ENCODE results near the gene TMEM108. TPM values are rescaled to one million over a fixed set of nuclear protein-coding genes. Genes with fewer than 3 reads are reported as not detected.

Gene TMEM108
- total RNA-seq, 1 donor from 2014 or later: 6.1 TPM

- H3K9me3 Mint-ChIP-seq (ENCODE audit: low read depth): peaks cover 5% of the 10 kb centered on the region
- no peak overlapping the region for H3K4me3 Mint-ChIP-seq (ENCODE audit: low read depth)
- DNase-seq (ENCODE audit: low spot score, unreplicated experiment): no peak
- H3K27me3 Mint-ChIP-seq: no peaks in the 10 kb centered on the region
- TF ChIP-seq CTCF (IDR thresholded peaks at IDR 0.05; ENCODE audit: unreplicated experiment): no peak
- no peak overlapping the region for H3K27ac Mint-ChIP-seq
- H3K36me3 Mint-ChIP-seq (ENCODE audit: insufficient read depth): peaks cover 1% of the 10 kb centered on the region
- H3K4me1 Mint-ChIP-seq (ENCODE audit: low read depth): peaks cover 12% of the 10 kb centered on the region
Observed at GRCh38 chr3:133093366-133093765, 55.2 kb downstream of the TMEM108 start.

- Mint-ChIP-seq H3K9me3 (ENCODE audit: low read depth) (peaks cover 12% of the 10 kb centered on the region), H3K4me1 (ENCODE audit: low read depth) (peaks cover 9% of the 10 kb centered on the region), H3K27ac (no peak overlapping the region), H3K36me3 (ENCODE audit: insufficient read depth) (peaks cover 1% of the 10 kb centered on the region), H3K27me3 (no peaks in the 10 kb centered on the region), H3K4me3 (ENCODE audit: low read depth) (no peak overlapping the region)
- DNase-seq (ENCODE audit: low spot score, unreplicated experiment): no peak
- no peak for TF ChIP-seq CTCF (IDR thresholded peaks at IDR 0.05; ENCODE audit: unreplicated experiment)
Observed at GRCh38 chr3:133096900-133097613, 58.9 kb downstream of the TMEM108 start.

GRCh38 chr3:133103706-133104105 lies 65.5 kb downstream of the TMEM108 start:
- Mint-ChIP-seq H3K9me3 (ENCODE audit: low read depth) (peaks cover 6% of the 10 kb centered on the region), H3K27ac (no peak overlapping the region), H3K4me3 (ENCODE audit: low read depth) (no peak overlapping the region), H3K36me3 (ENCODE audit: insufficient read depth) (no peaks in the 10 kb centered on the region), H3K27me3 (no peaks in the 10 kb centered on the region), H3K4me1 (ENCODE audit: low read depth) (no peaks in the 10 kb centered on the region)
- no peak for TF ChIP-seq CTCF (IDR thresholded peaks at IDR 0.05; ENCODE audit: unreplicated experiment)
- DNase-seq (ENCODE audit: low spot score, unreplicated experiment): no peak

GRCh38 chr3:133106169-133106568 lies 68.0 kb downstream of the TMEM108 start:
- no peak for TF ChIP-seq CTCF (IDR thresholded peaks at IDR 0.05; ENCODE audit: unreplicated experiment)
- H3K4me3 Mint-ChIP-seq (ENCODE audit: low read depth): no peak overlapping the region
- H3K9me3 Mint-ChIP-seq (ENCODE audit: low read depth): no peaks in the 10 kb centered on the region
- no peak for DNase-seq (ENCODE audit: low spot score, unreplicated experiment)
- no peaks in the 10 kb centered on the region for H3K27me3 Mint-ChIP-seq
- no peaks in the 10 kb centered on the region for H3K36me3 Mint-ChIP-seq (ENCODE audit: insufficient read depth)
- H3K4me1 Mint-ChIP-seq (ENCODE audit: low read depth): peaks cover 2% of the 10 kb centered on the region
- H3K27ac Mint-ChIP-seq: no peak overlapping the region

GRCh38 chr3:133112666-133113065 lies 74.5 kb downstream of the TMEM108 start:
- Mint-ChIP-seq H3K9me3 (ENCODE audit: low read depth) (no peaks in the 10 kb centered on the region), H3K27me3 (no peaks in the 10 kb centered on the region), H3K4me3 (ENCODE audit: low read depth) (no peak overlapping the region), H3K4me1 (ENCODE audit: low read depth) (peaks cover 4% of the 10 kb centered on the region), H3K27ac (no peak overlapping the region), H3K36me3 (ENCODE audit: insufficient read depth) (no peaks in the 10 kb centered on the region)
- no peak for TF ChIP-seq CTCF (IDR thresholded peaks at IDR 0.05; ENCODE audit: unreplicated experiment)
- DNase-seq (ENCODE audit: low spot score, unreplicated experiment): no peak
